CD4-positive, alpha-beta T cell treated with Interleukin-17A for 4 hours (primary cell): ENCODE data around the gene ZNF280B.
A peak's percentile ranks its signal among the peaks of the same experiment; 100 is the strongest.

Experiments
- DNase-seq: peaks from one replicate; pipeline ENCODE4 v3.0.0-alpha.2; 2020; ENCODE audit warnings: mixed read lengths

ZNF280B gene

GRCh38 chr22:22508274-22509176 is at the start of gene ZNF280B:
Gene ZNF280B, minus strand, starts transcription at chr22:22508742. Its CDS starts 19,344 bp downstream, at chr22:22489398.
- peak; percentile 83 for DNase-seq

- no peak for DNase-seq
Observed at GRCh38 chr22:22556995-22557925, 48.7 kb upstream of the ZNF280B start.

GRCh38 chr22:22556578-22556977 is 48.0 kb upstream of the ZNF280B start:
- DNase-seq = no peak

- no peak for DNase-seq
Observed at GRCh38 chr22:22555596-22555995, 47.1 kb upstream of the ZNF280B start.

- DNase-seq = no peak
Observed at GRCh38 chr22:22554587-22555284, 46.2 kb upstream of the ZNF280B start.

- no peak for DNase-seq
Observed at GRCh38 chr22:22553735-22554586, 45.4 kb upstream of the ZNF280B start.

GRCh38 chr22:22553141-22553540 is 44.6 kb upstream of the ZNF280B start:
- no peak for DNase-seq

GRCh38 chr22:22552630-22553029 is 44.1 kb upstream of the ZNF280B start:
- DNase-seq = no peak

GRCh38 chr22:22550789-22551434 is 42.4 kb upstream of the ZNF280B start:
- DNase-seq = no peak

GRCh38 chr22:22548910-22549309 is 40.4 kb upstream of the ZNF280B start:
- DNase-seq = no peak

- DNase-seq = no peak
Observed at GRCh38 chr22:22548317-22548716, 39.8 kb upstream of the ZNF280B start.

- DNase-seq = no peak
Observed at GRCh38 chr22:22547692-22548300, 39.3 kb upstream of the ZNF280B start.

- DNase-seq = no peak
Observed at GRCh38 chr22:22547226-22547625, 38.7 kb upstream of the ZNF280B start.

GRCh38 chr22:22546490-22546889 is 37.9 kb upstream of the ZNF280B start:
- DNase-seq = no peak

GRCh38 chr22:22545084-22545483 is 36.5 kb upstream of the ZNF280B start:
- no peak for DNase-seq

GRCh38 chr22:22538226-22538989 is 29.9 kb upstream of the ZNF280B start:
- DNase-seq = no peak

GRCh38 chr22:22536916-22537315 is 28.4 kb upstream of the ZNF280B start:
- DNase-seq = no peak

GRCh38 chr22:22536515-22536914 is 28.0 kb upstream of the ZNF280B start:
- no peak for DNase-seq

GRCh38 chr22:22535662-22536061 is 27.1 kb upstream of the ZNF280B start:
- no peak for DNase-seq
